Measurements from ENCODE around the gene AMACR. TPM values are rescaled to one million over a fixed set of nuclear protein-coding genes. Genes with fewer than 3 reads are reported as not detected.
A peak's percentile ranks its signal among the peaks of the same experiment; 100 is the strongest.

The AMACR gene
- total RNA-seq, 1 experiment from 2014 or later, result 10.5 TPM

DNA sequence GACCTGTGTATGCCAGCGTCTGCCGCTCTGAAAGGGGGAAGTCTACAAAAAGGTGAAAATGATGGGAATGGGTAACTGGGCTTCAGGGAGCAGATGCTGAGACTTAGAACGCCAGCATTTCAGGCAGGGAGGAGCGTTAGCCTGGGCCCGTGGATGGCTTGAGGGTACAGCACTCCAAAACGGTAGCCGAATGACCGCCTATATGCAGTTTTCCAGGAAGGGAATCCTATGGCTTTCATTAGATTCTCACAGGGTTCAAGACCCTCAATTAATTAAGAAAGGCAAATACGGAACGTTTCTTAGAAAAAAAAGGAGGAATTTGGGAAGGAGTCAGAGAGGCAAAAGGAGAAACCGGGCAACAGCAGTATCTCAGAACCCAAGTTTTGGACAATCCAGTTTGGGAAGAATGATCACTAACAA, 639 bp downstream of the AMACR start:
- Histone ChIP-seq H3K36me3 (replicated peaks; ENCODE audit: control insufficient read depth, insufficient read depth, low read length) (no peaks in the 10 kb centered on the region), H3K27me3 (ENCODE audit: control insufficient read depth, insufficient read depth, low read length) (no peaks in the 10 kb centered on the region), H3K4me3 (ENCODE audit: insufficient read depth, low read depth, low read length) (peak overlapping the region; percentile 81)
- DNase-seq, result peak; percentile 29

- DNase-seq, result no peak
- Histone ChIP-seq H3K4me3 (ENCODE audit: insufficient read depth, low read depth, low read length) (no peak overlapping the region), H3K27me3 (ENCODE audit: control insufficient read depth, insufficient read depth, low read length) (no peaks in the 10 kb centered on the region), H3K36me3 (replicated peaks; ENCODE audit: control insufficient read depth, insufficient read depth, low read length) (no peaks in the 10 kb centered on the region)
Measured at GRCh38 chr5:34005681-34006080, 2.2 kb downstream of the AMACR start.

GRCh38 chr5:34005211-34005610, 2.6 kb downstream of the AMACR start:
- H3K36me3 ChIP-seq (replicated peaks; ENCODE audit: control insufficient read depth, insufficient read depth, low read length), result no peaks in the 10 kb centered on the region
- no peak overlapping the region for H3K4me3 ChIP-seq (ENCODE audit: insufficient read depth, low read depth, low read length)
- no peak for DNase-seq
- H3K27me3 ChIP-seq (ENCODE audit: control insufficient read depth, insufficient read depth, low read length), result no peaks in the 10 kb centered on the region

DNA sequence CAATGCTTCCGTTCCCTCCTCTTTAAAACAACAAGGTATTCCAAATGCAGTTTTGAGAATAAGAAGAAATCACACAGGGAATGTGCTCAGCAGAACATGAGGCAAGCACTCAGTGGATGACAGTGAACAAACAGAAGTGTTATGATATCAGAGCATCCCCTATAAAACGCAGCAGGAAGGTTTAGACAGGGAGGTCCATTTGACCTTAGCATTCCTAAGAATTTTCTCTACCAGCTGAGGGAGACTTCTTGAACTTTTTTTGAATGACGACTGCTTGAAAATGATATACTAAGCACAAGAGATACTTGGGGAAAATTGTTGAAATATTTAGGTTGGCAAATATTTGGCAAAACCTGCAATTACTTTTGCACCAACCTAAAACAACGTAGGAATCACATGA, 3.9 kb downstream of the AMACR start:
- Histone ChIP-seq H3K36me3 (replicated peaks; ENCODE audit: control insufficient read depth, insufficient read depth, low read length) (no peaks in the 10 kb centered on the region), H3K27me3 (ENCODE audit: control insufficient read depth, insufficient read depth, low read length) (no peaks in the 10 kb centered on the region), H3K4me3 (ENCODE audit: insufficient read depth, low read depth, low read length) (no peak overlapping the region)
- DNase-seq, result no peak

GRCh38 chr5:34002629-34003328, 5.1 kb downstream of the AMACR start:
- no peaks in the 10 kb centered on the region for H3K36me3 ChIP-seq (replicated peaks; ENCODE audit: control insufficient read depth, insufficient read depth, low read length)
- no peak overlapping the region for H3K4me3 ChIP-seq (ENCODE audit: insufficient read depth, low read depth, low read length)
- no peak for DNase-seq
- no peaks in the 10 kb centered on the region for H3K27me3 ChIP-seq (ENCODE audit: control insufficient read depth, insufficient read depth, low read length)

GRCh38 chr5:34001241-34001841, 6.5 kb downstream of the AMACR start:
- no peak for DNase-seq
- Histone ChIP-seq H3K36me3 (replicated peaks; ENCODE audit: control insufficient read depth, insufficient read depth, low read length) (no peaks in the 10 kb centered on the region), H3K27me3 (ENCODE audit: control insufficient read depth, insufficient read depth, low read length) (no peaks in the 10 kb centered on the region), H3K4me3 (ENCODE audit: insufficient read depth, low read depth, low read length) (no peak overlapping the region)

DNA sequence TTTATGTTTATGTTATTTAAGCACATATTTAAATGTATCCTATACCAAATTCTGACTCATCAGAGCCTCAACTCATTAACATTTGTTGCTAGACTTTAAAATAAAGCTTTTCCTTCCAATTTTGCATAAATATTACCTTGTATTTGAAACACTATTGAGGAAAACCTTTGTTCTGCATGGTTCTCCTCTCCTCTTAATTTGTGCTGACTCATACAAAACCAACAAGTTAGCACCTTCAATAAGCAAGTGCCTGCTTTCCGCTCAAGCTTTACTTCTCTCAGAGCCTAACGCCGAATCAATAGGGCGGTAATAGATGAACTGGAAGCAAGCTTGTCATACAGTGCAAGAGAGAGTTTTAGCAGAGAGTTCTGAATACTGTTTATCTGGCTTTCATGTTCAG, 7.9 kb downstream of the AMACR start:
- H3K4me3 ChIP-seq (ENCODE audit: insufficient read depth, low read depth, low read length), result no peak overlapping the region
- DNase-seq, result no peak
- no peaks in the 10 kb centered on the region for H3K36me3 ChIP-seq (replicated peaks; ENCODE audit: control insufficient read depth, insufficient read depth, low read length)
- no peaks in the 10 kb centered on the region for H3K27me3 ChIP-seq (ENCODE audit: control insufficient read depth, insufficient read depth, low read length)

GRCh38 chr5:33997331-33997983, 10.4 kb downstream of the AMACR start:
- Histone ChIP-seq H3K36me3 (replicated peaks; ENCODE audit: control insufficient read depth, insufficient read depth, low read length) (no peaks in the 10 kb centered on the region), H3K27me3 (ENCODE audit: control insufficient read depth, insufficient read depth, low read length) (no peaks in the 10 kb centered on the region), H3K4me3 (ENCODE audit: insufficient read depth, low read depth, low read length) (no peak overlapping the region)
- peak; percentile 58 for DNase-seq

DNA sequence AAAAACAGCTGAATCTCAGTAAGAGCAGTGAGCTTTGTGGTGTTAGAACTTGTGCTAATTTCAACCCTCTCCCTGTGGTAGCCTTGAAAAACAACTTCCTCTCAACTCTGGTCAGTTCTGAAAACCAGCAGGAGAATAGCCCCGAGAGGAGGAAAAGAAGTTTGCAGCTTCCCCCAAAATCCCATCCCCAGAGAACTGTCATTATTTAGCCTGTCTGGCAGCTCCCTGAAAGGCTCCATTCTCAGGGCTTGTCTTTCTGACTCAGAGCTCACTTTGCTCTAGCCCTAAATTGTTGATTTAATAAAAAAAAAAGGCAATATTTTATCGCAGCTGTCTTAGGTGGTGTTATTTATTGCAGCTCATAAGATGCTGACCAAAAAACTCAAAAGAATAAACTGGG, 12.0 kb downstream of the AMACR start:
- DNase-seq, result peak; percentile 27
- no peaks in the 10 kb centered on the region for H3K36me3 ChIP-seq (replicated peaks; ENCODE audit: control insufficient read depth, insufficient read depth, low read length)
- H3K4me3 ChIP-seq (ENCODE audit: insufficient read depth, low read depth, low read length), result no peak overlapping the region
- H3K27me3 ChIP-seq (ENCODE audit: control insufficient read depth, insufficient read depth, low read length), result no peaks in the 10 kb centered on the region

- DNase-seq, result no peak
- H3K36me3 ChIP-seq (replicated peaks; ENCODE audit: control insufficient read depth, insufficient read depth, low read length), result no peaks in the 10 kb centered on the region
- H3K27me3 ChIP-seq (ENCODE audit: control insufficient read depth, insufficient read depth, low read length), result no peaks in the 10 kb centered on the region
- no peak overlapping the region for H3K4me3 ChIP-seq (ENCODE audit: insufficient read depth, low read depth, low read length)
Measured at GRCh38 chr5:33994845-33995244, 13.0 kb downstream of the AMACR start.

GRCh38 chr5:33992864-33993263, 15.0 kb downstream of the AMACR start:
- no peaks in the 10 kb centered on the region for H3K27me3 ChIP-seq (ENCODE audit: control insufficient read depth, insufficient read depth, low read length)
- H3K36me3 ChIP-seq (replicated peaks; ENCODE audit: control insufficient read depth, insufficient read depth, low read length), result peaks cover 5% of the 10 kb centered on the region
- H3K4me3 ChIP-seq (ENCODE audit: insufficient read depth, low read depth, low read length), result no peak overlapping the region
- DNase-seq, result no peak

DNA sequence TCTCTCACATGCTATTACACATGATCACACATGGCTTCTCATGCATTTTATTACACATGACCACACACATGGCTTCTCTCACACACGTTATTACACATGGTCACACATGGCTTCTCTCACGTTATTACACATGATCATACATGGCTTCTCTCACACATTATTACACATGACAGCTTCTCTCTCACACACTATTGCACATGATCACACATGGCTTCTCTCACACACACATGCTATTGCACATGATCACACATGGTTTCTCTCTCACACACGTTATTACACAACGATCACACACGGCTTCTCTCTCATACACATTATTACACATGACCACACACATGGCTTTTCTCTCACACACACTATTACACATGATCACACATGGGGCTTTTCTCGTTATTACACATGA, 22.4 kb downstream of the AMACR start:
- Histone ChIP-seq H3K4me3 (ENCODE audit: insufficient read depth, low read depth, low read length) (no peak overlapping the region), H3K27me3 (ENCODE audit: control insufficient read depth, insufficient read depth, low read length) (no peaks in the 10 kb centered on the region), H3K36me3 (replicated peaks; ENCODE audit: control insufficient read depth, insufficient read depth, low read length) (peaks cover 5% of the 10 kb centered on the region)
- DNase-seq, result no peak

- Histone ChIP-seq H3K36me3 (replicated peaks; ENCODE audit: control insufficient read depth, insufficient read depth, low read length) (peaks cover 5% of the 10 kb centered on the region), H3K27me3 (ENCODE audit: control insufficient read depth, insufficient read depth, low read length) (no peaks in the 10 kb centered on the region), H3K4me3 (ENCODE audit: insufficient read depth, low read depth, low read length) (no peak within 1 kb of the TSS)
- peak; percentile 23 for DNase-seq
Measured at GRCh38 chr5:33984671-33985124, 23.2 kb downstream of the AMACR start, which contains the start of gene SLC45A2. Gene SLC45A2, minus strand, starts transcription at chr5:33984693. Its CDS starts 110 bp downstream, at chr5:33984583.

DNA sequence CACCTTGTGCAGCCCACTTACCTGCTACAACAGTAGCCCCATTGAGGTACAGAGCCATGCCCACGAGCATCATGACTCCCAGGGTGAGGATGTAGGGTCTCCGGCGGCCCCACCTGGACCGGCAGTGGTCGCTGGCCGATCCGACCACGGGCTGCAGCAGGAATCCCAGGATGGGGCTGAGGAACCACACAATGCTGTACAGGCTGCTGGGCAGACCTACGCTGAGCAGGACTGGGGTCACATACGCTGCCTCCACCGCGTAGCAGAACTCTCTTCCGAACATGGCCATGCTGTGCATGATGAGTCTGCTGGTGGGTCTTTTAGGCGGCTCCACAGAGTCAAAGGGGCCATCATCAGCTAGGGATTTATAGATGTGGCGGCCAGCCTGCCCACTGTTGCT, 23.7 kb downstream of the AMACR start:
- H3K27me3 ChIP-seq (ENCODE audit: control insufficient read depth, insufficient read depth, low read length), result no peaks in the 10 kb centered on the region
- H3K4me3 ChIP-seq (ENCODE audit: insufficient read depth, low read depth, low read length), result no peak overlapping the region
- DNase-seq, result no peak
- H3K36me3 ChIP-seq (replicated peaks; ENCODE audit: control insufficient read depth, insufficient read depth, low read length), result peaks cover 5% of the 10 kb centered on the region
